Hepatic stellate cell (primary cell): ENCODE data around the gene SKOR1.

Source experiments
- DNase-seq: peaks from one replicate; pipeline ENCODE4 v3.0.0; 2011; ENCODE audit warnings: low spot score

Gene SKOR1

GRCh38 chr15:67794832-67795574, 30.3 kb upstream of the SKOR1 start:
- no peak for DNase-seq

GRCh38 chr15:67796196-67797127, 28.8 kb upstream of the SKOR1 start:
- DNase-seq, result no peak

- no peak for DNase-seq
These were observed 25.5 kb upstream of the SKOR1 start for GRCh38 chr15:67799801-67800205.

GRCh38 chr15:67801142-67801541, 24.2 kb upstream of the SKOR1 start:
- DNase-seq, result no peak

- DNase-seq, result no peak
These were observed 23.1 kb upstream of the SKOR1 start for GRCh38 chr15:67801926-67802914.

- no peak for DNase-seq
These were observed 22.0 kb upstream of the SKOR1 start for GRCh38 chr15:67803299-67803698.

GRCh38 chr15:67803996-67804843, 21.1 kb upstream of the SKOR1 start:
- no peak for DNase-seq

- DNase-seq, result no peak
These were observed 20.2 kb upstream of the SKOR1 start for GRCh38 chr15:67805008-67805665.

GRCh38 chr15:67805666-67806516, 19.4 kb upstream of the SKOR1 start:
- DNase-seq, result no peak

GRCh38 chr15:67806536-67806935, 18.8 kb upstream of the SKOR1 start:
- DNase-seq, result no peak

- no peak for DNase-seq
These were observed 18.2 kb upstream of the SKOR1 start for GRCh38 chr15:67807141-67807540.

GRCh38 chr15:67807836-67808235, 17.5 kb upstream of the SKOR1 start:
- DNase-seq, result no peak

GRCh38 chr15:67808821-67809220, 16.5 kb upstream of the SKOR1 start:
- DNase-seq, result no peak

- no peak for DNase-seq
These were observed 15.9 kb upstream of the SKOR1 start for GRCh38 chr15:67809441-67809840.

- DNase-seq, result no peak
These were observed 15.4 kb upstream of the SKOR1 start for GRCh38 chr15:67809866-67810265.

GRCh38 chr15:67812241-67812644, 13.1 kb upstream of the SKOR1 start:
- DNase-seq, result no peak

- DNase-seq, result no peak
These were observed 12.1 kb upstream of the SKOR1 start for GRCh38 chr15:67813104-67813634.

- no peak for DNase-seq
These were observed 10.2 kb upstream of the SKOR1 start for GRCh38 chr15:67815036-67815592.

GRCh38 chr15:67816668-67817067, 8.6 kb upstream of the SKOR1 start:
- no peak for DNase-seq
